Smooth muscle cell (in vitro differentiated cells): Measurements from ENCODE around the gene GLOD5. TPM values are rescaled to one million over a fixed set of nuclear protein-coding genes. Genes with fewer than 3 reads are reported as not detected.

Experiments
- DNase-seq: peaks from one replicate; lab custom pipeline; 2025; ENCODE audit not compliant: unreplicated experiment; lab: John Stamatoyannopoulos, UW
- H2AFZ ChIP-seq: fragments of 200-600 bp; sonication (generic); 2 replicates; pipeline ENCODE4 v1.6.0; 2016; ENCODE audit warnings: antibody characterized with exemption, low read depth, mild to moderate bottlenecking
- H3F3A ChIP-seq: fragments of 200-600 bp; sonication (generic); 2 replicates; pipeline ENCODE4 v1.6.0; 2017; ENCODE audit warnings: antibody characterized with exemption, low read depth
- H3K27ac ChIP-seq: fragments of 200-600 bp; sonication (generic); 2 replicates; pipeline ENCODE4 v1.5.1; 2016; ENCODE audit warnings: low read depth, mild to moderate bottlenecking
- H3K27me3 ChIP-seq: fragments of 200-600 bp; sonication (generic); 2 replicates; pipeline ENCODE4 v1.6.1; 2016; ENCODE audit warnings: low read depth, mild to moderate bottlenecking
- H3K36me3 ChIP-seq: fragments of 200-600 bp; sonication (generic); 2 replicates; pipeline ENCODE4 v1.5.1; 2016; ENCODE audit warnings: low read depth
- H3K4me1 ChIP-seq: fragments of 200-600 bp; sonication (generic); 2 replicates; pipeline ENCODE4 v1.5.1; 2016; ENCODE audit warnings: low read depth
- H3K4me2 ChIP-seq: fragments of 200-600 bp; sonication (generic); 2 replicates; pipeline ENCODE4 v1.6.0; 2016; ENCODE audit warnings: mild to moderate bottlenecking
- H3K4me3 ChIP-seq: fragments of 200-600 bp; sonication (generic); 2 replicates; pipeline ENCODE4 v1.5.1; 2016; ENCODE audit warnings: mild to moderate bottlenecking
- H3K79me2 ChIP-seq: fragments of 200-600 bp; sonication (generic); 2 replicates; pipeline ENCODE4 v1.6.0; 2016; ENCODE audit warnings: low read depth, mild to moderate bottlenecking
- H3K9ac ChIP-seq: fragments of 200-600 bp; sonication (generic); 2 replicates; pipeline ENCODE4 v1.6.0; 2016; ENCODE audit warnings: low read depth
- H3K9me3 ChIP-seq: fragments of 200-600 bp; sonication (generic); replicated peaks from 2 replicates; pipeline ENCODE4 v1.5.1; 2016; ENCODE audit warnings: low read depth
- H4K20me1 ChIP-seq: fragments of 200-600 bp; sonication (generic); 2 replicates; pipeline ENCODE4 v1.6.0; 2016; ENCODE audit warnings: low read depth
- CTCF ChIP-seq: fragments of 200-600 bp; sonication (generic); IDR thresholded peaks from 2 replicates; pipeline ENCODE4 v1.5.1; 2017; ENCODE audit warnings: borderline replicate concordance, mild to moderate bottlenecking, antibody characterized with exemption; ENCODE audit not compliant: insufficient read depth, poor library complexity, severe bottlenecking
- WGBS: methylation state at CpG from one replicate; pipeline ENCODE4 v1.1.7; 2016; ENCODE audit warnings: low lambda C conversion rate; 5-methylcytosine and 5-hydroxymethylcytosine counted together
- polyA plus RNA-seq: library from polyadenylated mRNA; unstranded; fragments of >200 nt; fragmentation: Nextera tagmentation; extraction: Ambion mirVana; gene quantifications from 2 replicates; pipeline ENCODE4 v1.2.1, GENCODE V29; 2016
- total RNA-seq: library from RNA; depleted of rRNA; stranded (reverse); fragments of >200 nt; gene quantifications from 2 replicates; pipeline ENCODE4 v1.2.3, GENCODE V29; 2014

GLOD5 gene
- total and polyA plus RNA-seq, 2 experiments from 2014 or later, result not detected

GRCh38 chrX:48720577-48721250 is 40.8 kb upstream of the GLOD5 start:
- H3K79me2 ChIP-seq, result no peaks in the 10 kb centered on the region
- TF ChIP-seq CTCF, result no peak
- 72% methylated on average over 4 of the region's 4 CpGs for WGBS

DNA sequence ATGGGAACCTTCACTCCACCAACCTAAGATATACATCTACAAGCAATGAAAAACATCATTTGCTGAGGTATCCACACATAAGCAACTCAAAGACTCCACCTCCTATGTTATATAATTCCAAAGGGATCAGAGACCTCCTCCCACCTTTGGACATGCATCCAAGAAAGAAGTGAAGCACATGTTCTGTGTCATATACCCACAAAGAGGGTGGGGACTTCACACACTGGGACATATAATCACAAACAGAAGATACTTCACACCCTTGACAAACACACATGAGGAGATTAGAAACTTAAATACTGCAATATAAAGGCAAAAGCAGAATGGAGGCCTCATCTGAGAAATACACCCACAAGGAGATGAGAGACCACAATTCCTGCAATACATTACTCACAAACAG is 39.6 kb upstream of the GLOD5 start:
- no peaks in the 10 kb centered on the region for H3F3A ChIP-seq
- H3K79me2 ChIP-seq, result no peaks in the 10 kb centered on the region
- no peak overlapping the region for H3K9ac ChIP-seq
- H3K27ac ChIP-seq, result no peak overlapping the region
- H2AFZ ChIP-seq, result no peak overlapping the region
- no peaks in the 10 kb centered on the region for H3K9me3 ChIP-seq
- H3K36me3 ChIP-seq, result no peaks in the 10 kb centered on the region
- no peaks in the 10 kb centered on the region for H4K20me1 ChIP-seq
- no peaks in the 10 kb centered on the region for H3K4me1 ChIP-seq
- no peaks in the 10 kb centered on the region for H3K27me3 ChIP-seq
- no peak overlapping the region for H3K4me3 ChIP-seq
- no peak for DNase-seq
- H3K4me2 ChIP-seq, result no peak overlapping the region
- no peak for TF ChIP-seq CTCF

More at GRCh38 chrX:48720577-48721250, 40.8 kb upstream of the GLOD5 start:
- DNase-seq, result no peak
- no peaks in the 10 kb centered on the region for H3K4me1 ChIP-seq
- no peak overlapping the region for H3K9ac ChIP-seq
- H3K36me3 ChIP-seq, result no peaks in the 10 kb centered on the region
- no peaks in the 10 kb centered on the region for H3F3A ChIP-seq
- H3K4me2 ChIP-seq, result no peak overlapping the region
- no peaks in the 10 kb centered on the region for H3K27me3 ChIP-seq
- no peak overlapping the region for H2AFZ ChIP-seq
- H3K9me3 ChIP-seq, result no peaks in the 10 kb centered on the region
- H4K20me1 ChIP-seq, result no peaks in the 10 kb centered on the region
- no peak overlapping the region for H3K4me3 ChIP-seq
- no peak overlapping the region for H3K27ac ChIP-seq

DNA sequence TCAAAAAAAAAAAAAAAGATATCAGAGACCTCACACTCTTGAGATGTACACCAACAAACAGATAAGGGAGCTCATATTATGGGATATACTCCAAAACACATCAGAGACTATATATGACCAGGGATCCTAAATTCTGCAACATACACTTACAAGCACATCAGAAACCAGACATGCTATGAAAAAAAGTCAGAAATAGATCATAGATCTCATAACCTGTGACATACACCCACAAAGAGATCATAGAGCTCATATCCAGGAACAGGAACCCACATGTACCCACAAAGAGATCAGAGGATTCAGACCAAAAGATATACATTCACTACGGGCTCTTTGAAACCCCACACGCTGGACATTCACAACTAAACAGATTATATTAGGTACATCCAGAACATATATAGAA is 35.0 kb upstream of the GLOD5 start:
- 91% methylated on average over 2 of the region's 2 CpGs for WGBS
- H3K79me2 ChIP-seq, result no peaks in the 10 kb centered on the region
- H3K27ac ChIP-seq, result no peak overlapping the region
- H3K36me3 ChIP-seq, result no peaks in the 10 kb centered on the region
- no peak for TF ChIP-seq CTCF
- no peaks in the 10 kb centered on the region for H3K27me3 ChIP-seq
- H3K9me3 ChIP-seq, result no peaks in the 10 kb centered on the region
- H2AFZ ChIP-seq, result no peak overlapping the region
- DNase-seq, result no peak
- H3F3A ChIP-seq, result no peaks in the 10 kb centered on the region
- H4K20me1 ChIP-seq, result no peaks in the 10 kb centered on the region
- H3K4me3 ChIP-seq, result no peak overlapping the region
- H3K9ac ChIP-seq, result no peak overlapping the region
- H3K4me2 ChIP-seq, result no peak overlapping the region
- no peaks in the 10 kb centered on the region for H3K4me1 ChIP-seq

GRCh38 chrX:48728653-48729052 is 32.9 kb upstream of the GLOD5 start:
- no peak for TF ChIP-seq CTCF
- Histone ChIP-seq H3K4me2 (no peak overlapping the region), H3K27me3 (no peaks in the 10 kb centered on the region), H3K36me3 (no peaks in the 10 kb centered on the region), H3K4me3 (no peak overlapping the region), H3K9me3 (no peaks in the 10 kb centered on the region), H3K4me1 (no peaks in the 10 kb centered on the region), H2AFZ (no peak overlapping the region), H3K79me2 (no peaks in the 10 kb centered on the region), H3F3A (no peaks in the 10 kb centered on the region), H4K20me1 (no peaks in the 10 kb centered on the region), H3K27ac (no peak overlapping the region), H3K9ac (no peak overlapping the region)
- DNase-seq, result no peak
